Measurements from ENCODE around the gene TNFRSF1B. TPM values are rescaled to one million over a fixed set of nuclear protein-coding genes. Genes with fewer than 3 reads are reported as not detected.

Gene TNFRSF1B
- polyA plus RNA-seq, 3 donors = 436 to 761 (median 450) TPM

GRCh38 chr1:12188115-12188514 lies 21.3 kb downstream of the TNFRSF1B start:
- TF ChIP-seq, protein P1, sequence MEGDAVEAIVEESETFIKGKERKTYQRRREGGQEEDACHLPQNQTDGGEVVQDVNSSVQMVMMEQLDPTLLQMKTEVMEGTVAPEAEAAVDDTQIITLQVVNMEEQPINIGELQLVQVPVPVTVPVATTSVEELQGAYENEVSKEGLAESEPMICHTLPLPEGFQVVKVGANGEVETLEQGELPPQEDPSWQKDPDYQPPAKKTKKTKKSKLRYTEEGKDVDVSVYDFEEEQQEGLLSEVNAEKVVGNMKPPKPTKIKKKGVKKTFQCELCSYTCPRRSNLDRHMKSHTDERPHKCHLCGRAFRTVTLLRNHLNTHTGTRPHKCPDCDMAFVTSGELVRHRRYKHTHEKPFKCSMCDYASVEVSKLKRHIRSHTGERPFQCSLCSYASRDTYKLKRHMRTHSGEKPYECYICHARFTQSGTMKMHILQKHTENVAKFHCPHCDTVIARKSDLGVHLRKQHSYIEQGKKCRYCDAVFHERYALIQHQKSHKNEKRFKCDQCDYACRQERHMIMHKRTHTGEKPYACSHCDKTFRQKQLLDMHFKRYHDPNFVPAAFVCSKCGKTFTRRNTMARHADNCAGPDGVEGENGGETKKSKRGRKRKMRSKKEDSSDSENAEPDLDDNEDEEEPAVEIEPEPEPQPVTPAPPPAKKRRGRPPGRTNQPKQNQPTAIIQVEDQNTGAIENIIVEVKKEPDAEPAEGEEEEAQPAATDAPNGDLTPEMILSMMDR (IDR thresholded peaks at IDR 0.05) = no peak
- 80% methylated on average over 3 of the region's 3 CpGs for WGBS (ENCODE audit: insufficient coverage)
- H3K36me3 Mint-ChIP-seq = peaks cover 77 to 85% of the 10 kb centered on the region in 2 donors
- no peaks in the 10 kb centered on the region for H3K27me3 ChIP-seq (ENCODE audit: control insufficient read depth in 2 of 2, insufficient read depth in 2 of 2, low read length in 2 of 2)
- peaks cover 82% of the 10 kb centered on the region for H3K4me1 Mint-ChIP-seq
- no peak overlapping the region for H3K4me2 ChIP-seq (replicated peaks; ENCODE audit: extremely low read depth, low read length, poor library complexity, severe bottlenecking)
- peak overlapping the region in 5 of 7 donors; percentile 4 to 99 (median 32) for H3K27ac Mint-ChIP-seq
- peaks cover 89% of the 10 kb centered on the region for H4K20me1 ChIP-seq (ENCODE audit: insufficient read depth, low read length)
- peak overlapping the region in 1 of 2 donors; percentile 100 for H3K27ac ChIP-seq (ENCODE audit: low read depth in 1 of 2, low read length in 2 of 2)
- no peak overlapping the region for H2AFZ ChIP-seq (ENCODE audit: insufficient read depth, low read depth, low read length, poor library complexity, severe bottlenecking)
- H3K36me3 ChIP-seq (replicated peaks in 1 of 2; ENCODE audit: control insufficient read depth in 1 of 2, insufficient read depth in 2 of 2, low read length in 2 of 2) = peaks cover 68 to 80% of the 10 kb centered on the region in 2 donors
- H3K4me1 ChIP-seq (ENCODE audit: control insufficient read depth in 1 of 2, insufficient read depth in 2 of 2, low read length in 2 of 2) = peaks cover 67 to 99% of the 10 kb centered on the region in 2 donors
- H3K79me2 ChIP-seq (ENCODE audit: insufficient read depth, low read length) = peaks cover 94% of the 10 kb centered on the region
- no peak overlapping the region for H3K9ac ChIP-seq (ENCODE audit: insufficient read depth, low read length, poor library complexity, severe bottlenecking)
- H3K4me3 ChIP-seq (replicated peaks in 1 of 3; ENCODE audit: low read depth in 2 of 3, low read length in 3 of 3) = no peak overlapping the region
- no peak overlapping the region for H3K4me3 Mint-ChIP-seq
- no peaks in the 10 kb centered on the region for H3K9me3 Mint-ChIP-seq
- no peaks in the 10 kb centered on the region for H3K27me3 Mint-ChIP-seq (ENCODE audit: low read depth in 3 of 3)
- no peak for DNase-seq
- no peaks in the 10 kb centered on the region for H3K9me3 ChIP-seq (replicated peaks in 1 of 2; ENCODE audit: control insufficient read depth in 1 of 2, insufficient read depth in 1 of 2, low read length in 2 of 2)
- intact Hi-C loops (cut with micrococcal nuclease) = no loop called here

- intact Hi-C loops (cut with micrococcal nuclease) = no loop called here
- H3K9me3 ChIP-seq (replicated peaks in 1 of 2; ENCODE audit: control insufficient read depth in 1 of 2, insufficient read depth in 1 of 2, low read length in 2 of 2) = no peaks in the 10 kb centered on the region
- Mint-ChIP-seq H3K36me3 (peaks cover 80 to 88% of the 10 kb centered on the region in 2 donors), H3K9me3 (no peaks in the 10 kb centered on the region), H3K4me3 (no peak overlapping the region), H3K27ac (peak overlapping the region in 5 of 7 donors; percentile 12 to 69 (median 54)), H3K27me3 (ENCODE audit: low read depth in 3 of 3) (no peaks in the 10 kb centered on the region), H3K4me1 (peaks cover 82% of the 10 kb centered on the region)
- H3K27ac ChIP-seq (ENCODE audit: low read depth in 1 of 2, low read length in 2 of 2) = peak overlapping the region in 1 of 2 donors; percentile 100
- DNase-seq = no peak
- no peak overlapping the region for H3K4me3 ChIP-seq (replicated peaks in 1 of 3; ENCODE audit: low read depth in 2 of 3, low read length in 3 of 3)
- H3K79me2 ChIP-seq (ENCODE audit: insufficient read depth, low read length) = peaks cover 97% of the 10 kb centered on the region
- H3K4me2 ChIP-seq (replicated peaks; ENCODE audit: extremely low read depth, low read length, poor library complexity, severe bottlenecking) = no peak overlapping the region
- no peak overlapping the region for H3K9ac ChIP-seq (ENCODE audit: insufficient read depth, low read length, poor library complexity, severe bottlenecking)
- H3K36me3 ChIP-seq (replicated peaks in 1 of 2; ENCODE audit: control insufficient read depth in 1 of 2, insufficient read depth in 2 of 2, low read length in 2 of 2) = peaks cover 75 to 86% of the 10 kb centered on the region in 2 donors
- no peaks in the 10 kb centered on the region for H3K27me3 ChIP-seq (ENCODE audit: control insufficient read depth in 2 of 2, insufficient read depth in 2 of 2, low read length in 2 of 2)
- WGBS (ENCODE audit: insufficient coverage) = 96% methylated on average over 13 of the region's 13 CpGs
- peaks cover 69 to 99% of the 10 kb centered on the region in 2 donors for H3K4me1 ChIP-seq (ENCODE audit: control insufficient read depth in 1 of 2, insufficient read depth in 2 of 2, low read length in 2 of 2)
- no peak overlapping the region for H2AFZ ChIP-seq (ENCODE audit: insufficient read depth, low read depth, low read length, poor library complexity, severe bottlenecking)
- TF ChIP-seq, protein P1 (IDR thresholded peaks at IDR 0.05) = no peak
- peaks cover 95% of the 10 kb centered on the region for H4K20me1 ChIP-seq (ENCODE audit: insufficient read depth, low read length)
These were observed 22.0 kb downstream of the TNFRSF1B start for GRCh38 chr1:12188657-12189327.
